GM18508 (cell line): ENCODE measurements around the gene F3.

Experiments used
- ATAC-seq: cut with Tn5 transposase; IDR thresholded peaks from one replicate; pipeline ENCODE4 v1.9.1; 2021; ENCODE audit warnings: moderate number of reproducible peaks; ENCODE audit not compliant: insufficient read depth, unreplicated experiment

Gene F3

GRCh38 chr1:94528826-94529225, 12.7 kb downstream of the F3 start:
- no peak for ATAC-seq

DNA sequence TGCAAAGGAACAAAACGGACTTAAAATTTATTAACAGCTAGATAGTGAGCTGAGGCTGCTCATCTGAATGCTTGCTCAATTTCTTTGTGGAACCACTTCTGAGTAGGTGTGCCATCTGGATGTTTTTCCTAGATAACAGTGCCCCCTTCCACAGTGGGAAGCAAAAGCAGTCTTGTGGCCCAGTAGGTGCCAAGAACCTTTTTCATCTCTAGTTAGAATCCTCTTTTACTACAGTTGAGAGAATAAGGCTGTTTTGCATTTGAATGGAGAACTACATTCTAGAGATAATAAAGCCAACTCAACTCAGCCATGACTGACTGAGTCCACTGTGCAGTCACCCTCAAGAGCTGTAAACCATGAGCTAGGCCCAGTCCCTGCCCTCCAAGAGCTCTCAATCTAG, 13.3 kb downstream of the F3 start:
- ATAC-seq: no peak

GRCh38 chr1:94527447-94528031, 14.0 kb downstream of the F3 start:
- ATAC-seq: no peak

DNA sequence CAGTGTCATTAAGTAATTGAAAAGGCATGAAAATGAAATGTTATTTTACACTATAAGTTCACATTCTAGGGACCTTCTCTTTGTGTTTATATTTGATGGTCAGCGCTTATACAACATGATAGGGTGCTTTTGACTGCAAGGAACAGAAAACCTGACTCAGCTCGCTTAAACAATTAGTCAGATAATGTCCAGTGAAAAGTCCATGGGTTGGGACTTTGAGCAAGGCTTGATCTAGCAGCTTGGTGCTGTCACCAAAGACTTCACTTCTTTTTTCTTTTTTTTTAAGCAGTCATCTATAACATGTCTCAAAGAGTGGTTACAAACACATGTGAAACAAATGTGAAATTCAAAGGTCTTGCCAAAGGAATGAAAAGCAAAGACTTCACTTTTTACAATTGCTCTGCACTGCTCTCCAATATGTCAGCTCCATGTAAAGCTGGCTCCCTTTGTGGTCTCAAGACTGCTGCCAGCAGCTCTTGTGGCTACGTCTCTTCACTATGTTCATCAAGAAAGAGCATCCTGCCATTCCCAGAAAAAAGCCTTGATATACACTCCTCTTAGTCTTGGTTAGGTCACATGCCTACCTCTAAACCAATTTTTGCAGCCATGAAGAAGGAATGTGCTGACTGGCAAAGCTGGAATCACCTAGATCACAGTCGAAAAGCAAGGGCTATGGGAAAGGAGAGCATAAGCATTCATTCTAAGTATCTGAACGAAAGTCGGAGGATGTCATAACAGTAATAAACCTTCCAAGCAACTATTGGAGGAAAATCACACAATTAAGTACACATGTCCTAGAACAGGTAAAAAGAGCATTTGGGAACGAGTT, 15.2 kb downstream of the F3 start:
- no peak for ATAC-seq

DNA sequence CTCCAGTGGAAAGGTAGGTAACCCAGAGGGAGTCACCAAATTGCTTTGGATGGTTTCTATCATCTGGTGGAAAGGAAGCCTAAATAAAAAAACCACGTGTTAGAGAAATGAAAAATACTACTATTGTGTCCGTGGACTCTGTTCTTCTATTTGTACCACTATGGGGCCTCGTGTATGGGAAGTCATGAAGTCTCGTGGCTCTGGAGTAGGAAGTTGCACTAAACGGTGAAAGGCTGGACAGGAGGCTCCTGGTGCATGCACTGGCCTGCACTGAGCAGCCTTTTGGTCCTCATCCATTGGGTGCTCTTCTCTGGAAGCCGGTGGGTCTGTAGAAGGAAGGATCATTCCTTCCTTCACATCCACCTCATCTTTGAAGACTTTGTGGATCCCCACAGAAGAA, 17.0 kb downstream of the F3 start:
- no peak for ATAC-seq

GRCh38 chr1:94522304-94522703, 19.3 kb downstream of the F3 start:
- no peak for ATAC-seq

- ATAC-seq: no peak
Observed at GRCh38 chr1:94519351-94519750, 22.2 kb downstream of the F3 start.

GRCh38 chr1:94515296-94515947, 26.1 kb downstream of the F3 start:
- ATAC-seq: no peak

GRCh38 chr1:94514095-94514727, 27.3 kb downstream of the F3 start:
- ATAC-seq: no peak

DNA sequence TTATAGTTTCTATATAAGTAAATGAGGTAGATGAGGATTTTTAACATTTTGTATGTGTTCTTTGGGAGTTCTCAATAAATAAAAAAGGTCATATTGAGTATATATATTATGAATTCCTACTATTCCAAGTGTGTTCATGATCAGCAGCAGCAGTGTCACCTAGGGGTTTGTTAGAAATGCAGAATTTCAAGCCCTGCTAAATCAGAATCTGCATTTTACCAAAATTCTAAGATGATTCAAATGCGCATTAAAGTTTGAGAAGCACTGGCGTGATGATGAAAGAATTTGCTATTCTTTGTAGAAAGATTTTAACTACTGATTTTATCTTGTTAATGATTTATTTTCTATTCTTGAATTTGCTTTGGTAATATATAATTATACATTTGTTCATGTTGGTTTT, 28.7 kb downstream of the F3 start:
- no peak for ATAC-seq

DNA sequence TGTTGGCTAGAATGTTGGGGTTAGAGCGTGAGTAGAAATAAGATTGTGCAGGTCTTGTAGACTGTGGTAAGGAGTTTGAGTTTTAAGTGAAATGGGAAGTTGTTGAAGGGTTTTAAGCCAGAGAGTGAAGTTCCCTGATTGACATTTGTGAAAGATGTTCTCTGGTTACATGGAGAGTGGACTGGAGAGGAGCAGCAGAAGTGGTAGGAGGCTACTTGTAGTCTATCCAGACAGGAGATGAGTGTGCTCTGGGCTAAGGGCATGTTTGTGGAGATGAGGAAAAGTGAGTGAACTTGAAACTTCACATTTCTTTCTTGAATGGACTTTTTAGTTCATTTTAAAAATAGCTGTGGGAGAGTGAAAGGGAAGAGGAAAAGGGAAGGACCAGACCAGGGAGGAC, 37.0 kb downstream of the F3 start:
- no peak for ATAC-seq

GRCh38 chr1:94503153-94503552, 38.4 kb downstream of the F3 start:
- no peak for ATAC-seq

GRCh38 chr1:94501935-94502334, 39.6 kb downstream of the F3 start:
- ATAC-seq: no peak

DNA sequence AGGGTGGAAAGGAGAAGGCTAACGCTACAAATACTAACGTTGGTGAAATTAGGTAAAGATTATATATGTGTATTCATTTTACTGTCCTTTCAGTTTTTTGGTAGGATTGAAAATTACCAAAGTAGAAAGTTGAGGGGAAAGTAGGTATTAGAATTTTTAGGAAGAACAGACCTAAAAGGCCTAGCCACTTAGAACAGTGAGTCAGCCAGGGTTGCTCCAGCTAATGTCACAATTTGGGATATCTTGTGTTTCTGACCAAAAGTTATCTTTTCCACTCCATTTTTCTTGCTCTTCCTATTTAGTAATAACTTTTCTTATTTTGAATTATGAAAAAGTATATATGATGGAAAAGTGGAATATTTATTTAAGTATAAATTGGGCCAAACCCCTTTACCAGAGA, 40.1 kb downstream of the F3 start:
- ATAC-seq: no peak

GRCh38 chr1:94496076-94496755, 45.3 kb downstream of the F3 start:
- ATAC-seq: no peak

DNA sequence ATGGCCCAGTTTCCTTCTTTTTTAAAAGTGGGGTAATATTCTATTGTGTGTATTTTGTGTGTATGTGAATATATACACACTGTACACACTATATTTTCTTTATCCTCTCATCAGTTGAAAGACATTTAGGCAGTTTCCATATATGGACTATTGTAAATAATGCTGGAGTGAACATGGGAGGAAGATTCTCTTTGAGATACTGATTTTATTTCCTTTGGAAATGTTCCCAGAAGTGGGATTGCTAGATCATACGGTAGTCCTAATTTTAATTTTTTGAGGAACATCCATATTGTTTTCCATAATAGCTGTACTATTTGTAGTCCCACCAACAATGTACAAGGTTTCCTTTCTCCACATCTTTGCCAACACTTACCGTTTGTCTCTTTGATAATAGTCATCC, 51.0 kb downstream of the F3 start:
- no peak for ATAC-seq

DNA sequence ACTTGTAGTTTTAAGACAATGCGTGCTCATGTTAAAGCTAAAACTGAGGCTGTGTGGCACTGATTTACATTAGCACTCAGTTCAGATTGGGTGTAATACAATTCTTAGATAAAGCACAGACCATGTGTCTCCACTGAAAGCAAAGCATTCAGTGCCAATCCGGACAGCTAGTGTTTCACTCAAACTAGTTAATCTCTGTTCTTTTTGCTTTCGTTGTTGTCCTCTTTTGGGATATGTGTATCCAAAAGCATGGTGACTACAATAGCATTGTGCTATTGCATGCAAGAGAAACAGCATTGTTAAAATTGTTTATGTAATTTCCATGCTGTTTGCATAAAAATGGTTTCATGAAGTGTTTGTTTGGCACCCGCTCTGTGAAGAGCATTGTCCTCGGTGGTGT, 54.6 kb downstream of the F3 start:
- no peak for ATAC-seq

GRCh38 chr1:94481473-94481933, 60.1 kb downstream of the F3 start:
- no peak for ATAC-seq

DNA sequence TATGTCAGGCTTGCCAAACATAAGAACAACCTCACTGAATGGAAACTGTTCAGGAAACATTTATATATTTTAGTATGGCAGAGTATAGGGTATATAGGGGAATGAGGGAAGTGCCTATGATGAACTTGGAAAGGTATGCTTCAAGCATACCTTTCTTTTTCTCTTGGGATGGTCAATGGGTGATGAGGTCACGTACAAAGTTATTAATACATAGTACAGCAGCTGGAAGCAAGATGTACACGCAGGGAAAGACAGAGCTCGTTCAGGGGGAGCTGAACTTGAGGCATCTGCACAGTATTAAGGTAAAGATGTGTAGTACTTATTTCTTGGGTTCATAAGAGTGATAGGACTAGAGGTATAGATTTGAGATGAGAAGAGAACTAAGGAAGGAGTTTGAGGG, 61.9 kb downstream of the F3 start:
- no peak for ATAC-seq
